HG03439 (cell line): ENCODE measurements around the gene DGLUCY.

Source experiments
- ATAC-seq: cut with Tn5 transposase; IDR thresholded peaks from one replicate; pipeline ENCODE4 v1.9.1; 2021; ENCODE audit warnings: mild to moderate bottlenecking, moderate library complexity; ENCODE audit not compliant: unreplicated experiment

The DGLUCY gene

GRCh38 chr14:91272341-91273272, 158.7 kb downstream of the DGLUCY start:
- ATAC-seq, result no peak

- ATAC-seq, result no peak
These were observed 159.5 kb downstream of the DGLUCY start for GRCh38 chr14:91273273-91273884.

- ATAC-seq, result no peak
These were observed 160.0 kb downstream of the DGLUCY start for GRCh38 chr14:91273885-91274273.

- ATAC-seq, result no peak
These were observed 160.9 kb downstream of the DGLUCY start for GRCh38 chr14:91274796-91275195.
